ENCODE data around the gene MAT2A.
A peak's percentile ranks its signal among the peaks of the same experiment; 100 is the strongest.

The MAT2A gene

DNA sequence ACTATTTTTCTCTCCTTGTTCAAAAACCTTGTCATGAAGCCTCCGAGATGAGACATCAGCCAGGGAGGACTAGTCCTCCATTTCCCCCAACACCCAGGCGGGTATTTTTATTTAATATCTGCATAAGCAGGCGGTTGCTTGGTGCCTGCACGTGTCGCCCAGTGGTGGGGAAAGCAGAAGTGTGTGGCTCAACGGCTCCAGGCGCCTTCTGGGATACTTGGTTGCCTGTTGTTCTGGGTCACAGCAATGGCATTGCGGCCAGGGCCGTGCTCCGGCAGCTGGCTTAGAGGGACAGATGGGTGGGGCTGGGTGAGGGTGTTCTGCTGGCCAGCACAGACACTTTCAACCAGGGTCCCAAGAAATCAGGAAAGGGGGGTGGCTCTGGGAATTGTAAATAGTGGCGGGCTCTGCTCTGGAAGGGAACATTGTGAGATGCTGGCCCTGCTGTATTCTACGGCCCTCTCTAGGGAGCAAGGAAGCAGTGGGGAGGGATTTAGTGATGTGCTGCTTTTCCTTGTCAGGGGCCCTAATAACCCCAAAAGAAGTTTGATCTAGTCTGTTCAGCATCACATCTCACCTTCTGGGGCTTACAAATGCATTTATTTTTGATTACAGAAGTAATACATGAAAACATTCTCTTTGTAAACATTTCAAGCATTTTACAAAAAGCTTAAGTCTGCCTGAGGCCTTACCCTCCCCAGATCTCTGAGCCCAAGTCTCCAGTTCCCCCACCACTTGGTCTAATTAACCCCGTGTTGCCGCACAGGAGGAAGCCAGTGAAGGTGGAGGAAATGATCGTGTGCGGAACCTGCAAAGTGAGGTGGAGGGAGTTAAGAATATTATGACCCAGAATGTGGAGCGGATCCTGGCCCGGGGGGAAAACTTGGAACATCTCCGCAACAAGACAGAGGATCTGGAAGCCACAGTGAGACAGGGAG lies 39.5 kb downstream of the MAT2A start:
- Histone ChIP-seq H3K4me1 (ENCODE audit: control insufficient read depth in 1 of 2, insufficient read depth in 2 of 2, low read length in 2 of 2) (peaks cover 24 to 28% of the 10 kb centered on the region in 2 donors), H3K9me3 (ENCODE audit: control insufficient read depth in 1 of 2, low read length in 2 of 2) (no peaks in the 10 kb centered on the region), H3K36me3 (ENCODE audit: control insufficient read depth in 1 of 2, insufficient read depth in 2 of 2, low read length in 2 of 2) (peaks cover 6 to 16% of the 10 kb centered on the region in 2 donors), H3K27ac (ENCODE audit: low read depth, low read length) (peak overlapping the region; percentile 45), H3K9ac (ENCODE audit: low read depth in 1 of 2, low read length in 2 of 2) (peak overlapping the region; percentile 89 to 92), H3K4me3 (ENCODE audit: low read depth in 1 of 2, low read length in 2 of 2) (peak overlapping the region; percentile 92 to 94), H3K27me3 (ENCODE audit: control insufficient read depth in 1 of 2, insufficient read depth in 2 of 2, low read length in 2 of 2) (no peaks in the 10 kb centered on the region)

DNA sequence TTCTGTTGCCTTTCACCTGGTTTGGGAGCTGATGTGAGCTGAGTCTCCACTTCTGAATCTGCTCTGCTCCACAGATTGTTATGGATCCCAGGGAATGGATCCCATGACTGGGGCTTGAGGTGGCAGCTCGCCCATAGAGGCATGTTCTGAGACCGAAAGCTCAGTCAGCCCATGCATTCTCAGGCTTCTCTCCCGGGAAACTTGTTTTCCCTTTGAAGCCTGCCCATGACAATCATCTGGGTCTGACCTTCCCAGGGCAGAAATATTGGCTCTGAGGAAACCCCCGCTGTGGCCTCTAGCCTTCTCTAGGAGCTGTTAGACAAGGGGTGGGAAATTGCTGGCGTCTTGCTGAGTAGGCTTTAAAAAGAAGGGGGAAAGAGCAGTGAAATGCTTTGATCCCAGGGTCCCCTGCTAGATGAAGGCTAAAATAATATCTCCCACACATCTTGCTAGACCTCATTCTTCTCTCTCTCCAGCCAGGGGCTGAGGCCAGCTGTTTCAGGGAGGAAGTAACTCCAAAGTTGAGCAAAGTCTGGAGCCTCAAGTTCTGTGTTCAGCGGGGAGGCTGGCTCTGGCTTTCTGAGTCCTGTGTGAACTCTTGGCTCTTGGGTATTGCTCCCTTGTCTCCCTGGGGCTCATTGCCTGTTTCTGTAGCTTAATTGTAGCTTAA lies 40.4 kb downstream of the MAT2A start:
- Histone ChIP-seq H3K4me1 (ENCODE audit: control insufficient read depth in 1 of 2, insufficient read depth in 2 of 2, low read length in 2 of 2) (peaks cover 30 to 35% of the 10 kb centered on the region in 2 donors), H3K9ac (ENCODE audit: low read depth in 1 of 2, low read length in 2 of 2) (peak overlapping the region; percentile 89 to 92), H3K4me3 (ENCODE audit: low read depth in 1 of 2, low read length in 2 of 2) (peak overlapping the region; percentile 92 to 94)

DNA sequence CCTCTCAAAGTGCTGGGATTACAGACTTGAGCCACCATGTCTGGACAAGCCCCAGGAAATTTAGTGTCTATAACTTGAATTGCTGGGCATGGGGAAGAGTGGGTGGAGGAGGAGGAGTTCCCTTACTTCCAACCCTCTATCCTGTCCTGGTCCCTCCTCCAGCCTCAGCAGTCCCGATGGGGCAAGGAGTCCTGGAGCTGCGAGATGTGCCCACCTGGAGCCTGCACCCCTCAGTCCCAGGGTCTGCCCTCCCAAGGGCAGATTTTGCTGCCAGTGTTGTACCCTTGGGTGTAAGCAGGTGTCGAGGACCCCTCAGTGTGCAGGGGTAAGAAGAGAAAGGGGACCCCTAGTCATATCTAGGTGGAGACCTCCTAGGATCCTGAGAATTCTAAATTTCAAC lies 41.2 kb downstream of the MAT2A start:
- peaks cover 6 to 16% of the 10 kb centered on the region in 2 donors for H3K36me3 ChIP-seq (ENCODE audit: control insufficient read depth in 1 of 2, insufficient read depth in 2 of 2, low read length in 2 of 2)
- no peaks in the 10 kb centered on the region for H3K27me3 ChIP-seq (ENCODE audit: control insufficient read depth in 1 of 2, insufficient read depth in 2 of 2, low read length in 2 of 2)
- H3K9me3 ChIP-seq (ENCODE audit: control insufficient read depth in 1 of 2, low read length in 2 of 2), result no peaks in the 10 kb centered on the region
- H3K27ac ChIP-seq (ENCODE audit: low read depth, low read length), result no peak overlapping the region
- H3K4me1 ChIP-seq (ENCODE audit: control insufficient read depth in 1 of 2, insufficient read depth in 2 of 2, low read length in 2 of 2), result peaks cover 37 to 43% of the 10 kb centered on the region in 2 donors
- no peak overlapping the region for H3K4me3 ChIP-seq (ENCODE audit: low read depth in 1 of 2, low read length in 2 of 2)
- H3K9ac ChIP-seq (ENCODE audit: low read depth in 1 of 2, low read length in 2 of 2), result no peak overlapping the region

More for the DNA sequence above, 40.4 kb downstream of the MAT2A start:
- Histone ChIP-seq H3K36me3 (ENCODE audit: control insufficient read depth in 1 of 2, insufficient read depth in 2 of 2, low read length in 2 of 2) (peaks cover 6 to 16% of the 10 kb centered on the region in 2 donors), H3K9me3 (ENCODE audit: control insufficient read depth in 1 of 2, low read length in 2 of 2) (no peaks in the 10 kb centered on the region), H3K27ac (ENCODE audit: low read depth, low read length) (peak overlapping the region; percentile 45), H3K27me3 (ENCODE audit: control insufficient read depth in 1 of 2, insufficient read depth in 2 of 2, low read length in 2 of 2) (no peaks in the 10 kb centered on the region)

- Histone ChIP-seq H3K9ac (ENCODE audit: low read depth in 1 of 2, low read length in 2 of 2) (no peak overlapping the region), H3K4me1 (ENCODE audit: control insufficient read depth in 1 of 2, insufficient read depth in 2 of 2, low read length in 2 of 2) (peaks cover 40 to 48% of the 10 kb centered on the region in 2 donors), H3K9me3 (ENCODE audit: control insufficient read depth in 1 of 2, low read length in 2 of 2) (no peaks in the 10 kb centered on the region), H3K4me3 (ENCODE audit: low read depth in 1 of 2, low read length in 2 of 2) (no peak overlapping the region), H3K36me3 (ENCODE audit: control insufficient read depth in 1 of 2, insufficient read depth in 2 of 2, low read length in 2 of 2) (peaks cover 6 to 16% of the 10 kb centered on the region in 2 donors), H3K27me3 (ENCODE audit: control insufficient read depth in 1 of 2, insufficient read depth in 2 of 2, low read length in 2 of 2) (no peaks in the 10 kb centered on the region), H3K27ac (ENCODE audit: low read depth, low read length) (no peak overlapping the region)
Observed at GRCh38 chr2:85582492-85582891, 43.5 kb downstream of the MAT2A start.

DNA sequence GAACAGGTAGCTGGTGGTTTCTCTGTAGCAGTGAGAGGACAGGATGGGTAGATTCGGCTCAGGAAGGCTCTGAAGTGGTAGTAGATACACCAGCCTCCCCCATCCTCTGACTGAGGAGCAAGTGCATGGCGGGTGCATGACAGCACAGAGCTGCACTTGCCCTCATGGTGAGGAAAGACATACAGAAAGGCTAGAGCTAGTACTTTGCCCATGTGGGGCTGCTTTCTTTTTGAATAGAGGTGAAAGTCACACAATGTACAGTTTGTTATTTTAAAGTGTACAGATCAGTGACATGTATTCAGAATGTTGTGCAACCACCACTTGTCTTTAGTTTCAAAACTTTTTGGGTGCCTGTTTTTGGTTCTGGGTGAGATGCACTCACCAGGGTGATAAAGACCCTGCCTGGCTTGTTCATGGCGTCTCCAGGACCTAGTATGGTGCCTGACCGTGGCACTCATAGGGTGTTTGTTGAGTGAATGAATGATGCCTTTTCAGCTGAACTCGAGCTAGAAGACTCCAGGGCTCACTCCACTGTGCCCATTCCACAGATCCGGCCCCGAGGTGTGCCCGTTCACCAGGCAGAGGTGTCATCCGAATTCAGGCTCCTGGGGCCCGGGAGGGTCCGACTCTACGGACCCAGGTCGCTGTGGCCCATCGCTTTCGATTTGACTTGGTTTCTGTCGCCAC lies 44.8 kb downstream of the MAT2A start:
- no peaks in the 10 kb centered on the region for H3K27me3 ChIP-seq (ENCODE audit: control insufficient read depth in 1 of 2, insufficient read depth in 2 of 2, low read length in 2 of 2)
- H3K27ac ChIP-seq (ENCODE audit: low read depth, low read length), result peak overlapping the region; percentile 87
- H3K9ac ChIP-seq (ENCODE audit: low read depth in 1 of 2, low read length in 2 of 2), result peak overlapping the region; percentile 63 to 88
- H3K36me3 ChIP-seq (ENCODE audit: control insufficient read depth in 1 of 2, insufficient read depth in 2 of 2, low read length in 2 of 2), result peaks cover 6 to 16% of the 10 kb centered on the region in 2 donors
- peak overlapping the region; percentile 77 to 79 for H3K4me3 ChIP-seq (ENCODE audit: low read depth in 1 of 2, low read length in 2 of 2)
- H3K9me3 ChIP-seq (ENCODE audit: control insufficient read depth in 1 of 2, low read length in 2 of 2), result no peaks in the 10 kb centered on the region
- peaks cover 38 to 50% of the 10 kb centered on the region in 2 donors for H3K4me1 ChIP-seq (ENCODE audit: control insufficient read depth in 1 of 2, insufficient read depth in 2 of 2, low read length in 2 of 2)

DNA sequence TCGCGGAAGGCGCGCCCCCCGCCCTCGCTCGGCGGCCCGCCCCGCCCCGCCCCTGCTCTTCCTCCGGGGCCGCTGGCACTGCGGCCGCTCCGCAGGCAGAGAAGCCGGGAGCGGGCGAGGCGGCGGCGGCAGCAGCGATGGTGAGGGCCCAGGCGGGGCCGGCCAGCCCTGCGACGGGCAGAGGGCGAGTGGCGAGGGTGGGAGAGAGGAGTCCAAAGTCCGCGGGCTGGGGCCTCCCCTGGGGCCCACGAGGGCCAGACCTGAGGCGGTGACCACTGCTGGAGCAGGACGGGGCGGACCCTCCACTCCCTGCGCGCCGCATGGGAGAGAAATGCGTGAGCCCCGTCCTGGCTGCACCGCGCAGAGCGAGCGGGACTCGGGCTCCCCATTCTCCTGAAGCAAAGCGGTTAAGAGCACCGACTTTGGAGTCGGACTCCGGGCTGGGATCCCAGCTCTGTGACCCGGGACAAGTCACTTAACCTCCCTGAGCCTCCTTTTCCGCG lies 45.4 kb downstream of the MAT2A start, which contains the start of gene VAMP5:
Gene VAMP5, plus strand, starts transcription at position 78 of the 503 bp plus-strand sequence. Its CDS starts 60 bp downstream, at position 138.
- Histone ChIP-seq H3K36me3 (ENCODE audit: control insufficient read depth in 1 of 2, insufficient read depth in 2 of 2, low read length in 2 of 2) (peaks cover 6 to 16% of the 10 kb centered on the region in 2 donors), H3K9ac (ENCODE audit: low read depth in 1 of 2, low read length in 2 of 2) (peak within 1 kb of the TSS; percentile 63 to 88), H3K4me3 (ENCODE audit: low read depth in 1 of 2, low read length in 2 of 2) (peak within 1 kb of the TSS; percentile 77 to 79), H3K9me3 (ENCODE audit: control insufficient read depth in 1 of 2, low read length in 2 of 2) (no peaks in the 10 kb centered on the region), H3K27me3 (ENCODE audit: control insufficient read depth in 1 of 2, insufficient read depth in 2 of 2, low read length in 2 of 2) (no peaks in the 10 kb centered on the region), H3K27ac (ENCODE audit: low read depth, low read length) (peak within 1 kb of the TSS; percentile 87), H3K4me1 (ENCODE audit: control insufficient read depth in 1 of 2, insufficient read depth in 2 of 2, low read length in 2 of 2) (peaks cover 32 to 44% of the 10 kb centered on the region in 2 donors)

GRCh38 chr2:85584857-85585780 lies 46.2 kb downstream of the MAT2A start:
- Histone ChIP-seq H3K27ac (ENCODE audit: low read depth, low read length) (peak overlapping the region; percentile 87), H3K36me3 (ENCODE audit: control insufficient read depth in 1 of 2, insufficient read depth in 2 of 2, low read length in 2 of 2) (peaks cover 6 to 16% of the 10 kb centered on the region in 2 donors), H3K9me3 (ENCODE audit: control insufficient read depth in 1 of 2, low read length in 2 of 2) (no peaks in the 10 kb centered on the region), H3K4me3 (ENCODE audit: low read depth in 1 of 2, low read length in 2 of 2) (peak overlapping the region; percentile 77 to 79), H3K27me3 (ENCODE audit: control insufficient read depth in 1 of 2, insufficient read depth in 2 of 2, low read length in 2 of 2) (no peaks in the 10 kb centered on the region), H3K4me1 (ENCODE audit: control insufficient read depth in 1 of 2, insufficient read depth in 2 of 2, low read length in 2 of 2) (peaks cover 28 to 44% of the 10 kb centered on the region in 2 donors), H3K9ac (ENCODE audit: low read depth in 1 of 2, low read length in 2 of 2) (peak overlapping the region; percentile 63 to 87)

- Histone ChIP-seq H3K27me3 (ENCODE audit: control insufficient read depth in 1 of 2, insufficient read depth in 2 of 2, low read length in 2 of 2) (no peaks in the 10 kb centered on the region), H3K4me1 (ENCODE audit: control insufficient read depth in 1 of 2, insufficient read depth in 2 of 2, low read length in 2 of 2) (peaks cover 32 to 48% of the 10 kb centered on the region in 2 donors), H3K36me3 (ENCODE audit: control insufficient read depth in 1 of 2, insufficient read depth in 2 of 2, low read length in 2 of 2) (peaks cover 6 to 16% of the 10 kb centered on the region in 2 donors), H3K9ac (ENCODE audit: low read depth in 1 of 2, low read length in 2 of 2) (peak overlapping the region; percentile 63 to 87), H3K27ac (ENCODE audit: low read depth, low read length) (no peak overlapping the region), H3K9me3 (ENCODE audit: control insufficient read depth in 1 of 2, low read length in 2 of 2) (no peaks in the 10 kb centered on the region), H3K4me3 (ENCODE audit: low read depth in 1 of 2, low read length in 2 of 2) (peak overlapping the region; percentile 77 to 79)
Observed at GRCh38 chr2:85585781-85586105, 46.8 kb downstream of the MAT2A start.

DNA sequence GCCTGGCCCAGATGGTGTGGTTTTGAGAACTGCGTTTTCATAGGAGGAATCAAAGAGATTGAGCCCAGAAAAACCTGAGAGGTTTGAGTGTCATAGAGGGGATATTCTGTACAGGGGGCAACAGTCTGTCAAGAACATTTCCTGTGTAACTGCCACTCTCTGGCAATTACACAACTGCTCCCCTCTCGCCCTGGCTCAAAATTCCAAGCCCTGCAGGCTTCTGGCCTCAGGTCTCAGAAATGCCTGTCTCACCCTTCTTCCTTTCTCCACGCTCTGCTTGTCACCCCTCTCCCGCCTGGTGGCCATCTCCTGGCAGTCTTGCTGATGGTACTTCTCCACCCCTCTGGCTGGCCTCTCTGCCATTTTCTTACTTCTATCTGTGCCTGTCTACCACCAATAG lies 49.3 kb downstream of the MAT2A start:
- Histone ChIP-seq H3K27me3 (ENCODE audit: control insufficient read depth in 1 of 2, insufficient read depth in 2 of 2, low read length in 2 of 2) (no peaks in the 10 kb centered on the region), H3K4me3 (ENCODE audit: low read depth in 1 of 2, low read length in 2 of 2) (no peak overlapping the region), H3K36me3 (ENCODE audit: control insufficient read depth in 1 of 2, insufficient read depth in 2 of 2, low read length in 2 of 2) (no peaks in the 10 kb centered on the region), H3K4me1 (ENCODE audit: control insufficient read depth in 1 of 2, insufficient read depth in 2 of 2, low read length in 2 of 2) (peaks cover 41 to 57% of the 10 kb centered on the region in 2 donors), H3K27ac (ENCODE audit: low read depth, low read length) (no peak overlapping the region), H3K9me3 (ENCODE audit: control insufficient read depth in 1 of 2, low read length in 2 of 2) (no peaks in the 10 kb centered on the region), H3K9ac (ENCODE audit: low read depth in 1 of 2, low read length in 2 of 2) (no peak overlapping the region)
